ENCODE results near the gene STX17. TPM values are rescaled to one million over a fixed set of nuclear protein-coding genes. Genes with fewer than 3 reads are reported as not detected.

The STX17 gene
- polyA plus RNA-seq, 4 donors, result 24.4 to 32.9 (median 30.8) TPM

- DNase-seq (ENCODE audit: low read depth in 4 of 4, low spot score in 3 of 4), result peak in 3 of 4 donors; percentile 6 to 8 (median 6)
Observed at GRCh38 chr9:99905833-99906402, 536 bp upstream of the STX17 start.

- peak in 2 of 4 donors; percentile 16 to 20 for DNase-seq (ENCODE audit: low read depth in 4 of 4, low spot score in 3 of 4)
Observed at GRCh38 chr9:99907208-99907532, 716 bp downstream of the STX17 start.

- DNase-seq (ENCODE audit: low read depth in 4 of 4, low spot score in 3 of 4), result no peak
Observed at GRCh38 chr9:99911600-99911999, 5.1 kb downstream of the STX17 start.

GRCh38 chr9:99916650-99917049 is 10.2 kb downstream of the STX17 start:
- DNase-seq (ENCODE audit: low read depth in 4 of 4, low spot score in 3 of 4), result no peak

GRCh38 chr9:99918134-99918533 is 11.7 kb downstream of the STX17 start:
- DNase-seq (ENCODE audit: low read depth in 4 of 4, low spot score in 3 of 4), result no peak

GRCh38 chr9:99919930-99920329 is 13.5 kb downstream of the STX17 start:
- DNase-seq (ENCODE audit: low read depth in 4 of 4, low spot score in 3 of 4), result no peak

GRCh38 chr9:99921875-99922710 is 15.6 kb downstream of the STX17 start:
- no peak for DNase-seq (ENCODE audit: low read depth in 4 of 4, low spot score in 3 of 4)

- no peak for DNase-seq (ENCODE audit: low read depth in 4 of 4, low spot score in 3 of 4)
Observed at GRCh38 chr9:99922711-99923030, 16.2 kb downstream of the STX17 start.

GRCh38 chr9:99925541-99925940 is 19.1 kb downstream of the STX17 start:
- no peak for DNase-seq (ENCODE audit: low read depth in 4 of 4, low spot score in 3 of 4)

- no peak for DNase-seq (ENCODE audit: low read depth in 4 of 4, low spot score in 3 of 4)
Observed at GRCh38 chr9:99929652-99930051, 23.2 kb downstream of the STX17 start.

GRCh38 chr9:99931155-99931840 is 24.8 kb downstream of the STX17 start:
- DNase-seq (ENCODE audit: low read depth in 4 of 4, low spot score in 3 of 4), result no peak

GRCh38 chr9:99936947-99937587 is 30.6 kb downstream of the STX17 start:
- no peak for DNase-seq (ENCODE audit: low read depth in 4 of 4, low spot score in 3 of 4)

- DNase-seq (ENCODE audit: low read depth in 4 of 4, low spot score in 3 of 4), result no peak
Observed at GRCh38 chr9:99947395-99947794, 40.9 kb downstream of the STX17 start.

- no peak for DNase-seq (ENCODE audit: low read depth in 4 of 4, low spot score in 3 of 4)
Observed at GRCh38 chr9:99948482-99948881, 42.0 kb downstream of the STX17 start.

- DNase-seq (ENCODE audit: low read depth in 4 of 4, low spot score in 3 of 4), result no peak
Observed at GRCh38 chr9:99948896-99949295, 42.4 kb downstream of the STX17 start.

GRCh38 chr9:99953861-99954507 is 47.5 kb downstream of the STX17 start:
- no peak for DNase-seq (ENCODE audit: low read depth in 4 of 4, low spot score in 3 of 4)

GRCh38 chr9:99954819-99955218 is 48.4 kb downstream of the STX17 start:
- no peak for DNase-seq (ENCODE audit: low read depth in 4 of 4, low spot score in 3 of 4)

GRCh38 chr9:99955606-99956005 is 49.2 kb downstream of the STX17 start:
- no peak for DNase-seq (ENCODE audit: low read depth in 4 of 4, low spot score in 3 of 4)

- DNase-seq (ENCODE audit: low read depth in 4 of 4, low spot score in 3 of 4), result no peak
Observed at GRCh38 chr9:99962680-99963261, 56.3 kb downstream of the STX17 start.

GRCh38 chr9:99964336-99964735 is 57.9 kb downstream of the STX17 start:
- no peak for DNase-seq (ENCODE audit: low read depth in 4 of 4, low spot score in 3 of 4)

- DNase-seq (ENCODE audit: low read depth in 4 of 4, low spot score in 3 of 4), result no peak
Observed at GRCh38 chr9:99966001-99966400, 59.5 kb downstream of the STX17 start.

All from left renal pelvis (tissue), 4 donors.